Endothelial cell of hepatic sinusoid (primary cell): ENCODE measurements around the gene ARL15.
"Not testable (repeated sequence)": the region's sequence is repeated elsewhere in the genome, so short reads cannot be mapped to it uniquely, and the experiment has no call there.

Experiments
- in situ Hi-C: cut with HindIII; loops from 2 replicates; pipeline ENCODE4 v1.10.0; 2017; ENCODE audit warnings: low sequenced_read_pairs

The ARL15 gene

GRCh38 chr5:53873235-53873634 lies 437.1 kb downstream of the ARL15 start:
- in situ Hi-C loops: no loop called here

- in situ Hi-C loops: no loop called here
Observed at GRCh38 chr5:53871775-53872174, 438.6 kb downstream of the ARL15 start.

GRCh38 chr5:53871050-53871449 lies 439.3 kb downstream of the ARL15 start:
- in situ Hi-C loops: no loop called here

GRCh38 chr5:53858700-53859456 lies 451.5 kb downstream of the ARL15 start:
- in situ Hi-C loops: no loop called here

- in situ Hi-C loops: no loop called here
Observed at GRCh38 chr5:53856506-53856905, 453.9 kb downstream of the ARL15 start.

- in situ Hi-C loops: not testable (repeated sequence)
Observed at GRCh38 chr5:53836851-53837430, 473.4 kb downstream of the ARL15 start.

- in situ Hi-C loops: no loop called here
Observed at GRCh38 chr5:53834500-53834899, 475.9 kb downstream of the ARL15 start.
